K562 (cell line): ENCODE results near the gene FKRP. TPM values are rescaled to one million over a fixed set of nuclear protein-coding genes. Genes with fewer than 3 reads are reported as not detected.
A peak's percentile ranks its signal among the peaks of the same experiment; 100 is the strongest.

Experiments
- AFF4 ChIP-seq: sonication (generic); formaldehyde crosslinking; IDR thresholded peaks from 2 replicates; pipeline ENCODE4 v1.8.0; 2023; ENCODE audit warnings: mild to moderate bottlenecking, missing genetic modification reagents
- ARID2 ChIP-seq: fragments of 450-650 bp; IDR thresholded peaks from 2 replicates; pipeline ENCODE4 v1.6.1; 2017; ENCODE audit warnings: antibody characterized with exemption, mild to moderate bottlenecking
- ATF7 ChIP-seq: fragments of 450-650 bp; IDR thresholded peaks from 2 replicates; pipeline ENCODE4 v1.7.1; 2014; ENCODE audit warnings: mild to moderate bottlenecking, moderate library complexity
- BHLHE40 ChIP-seq: IDR thresholded peaks from 2 replicates; pipeline ENCODE4 v1.6.1; 2011; ENCODE audit warnings: low read length, improper control_type of control experiment
- CCAR2 ChIP-seq: fragments of 200-400 bp; formaldehyde crosslinking; IDR thresholded peaks from 2 replicates; pipeline ENCODE4 v1.6.1; 2017; ENCODE audit warnings: mild to moderate bottlenecking, low read depth, low read length
- EP400 ChIP-seq: fragments of 450-650 bp; IDR thresholded peaks from 2 replicates; pipeline ENCODE4 v1.6.1; 2017; ENCODE audit warnings: antibody characterized with exemption, mild to moderate bottlenecking, moderate library complexity
- FOXJ2 ChIP-seq: fragments of 200-800 bp; sonication (Bioruptor generic); IDR thresholded peaks from 2 replicates; pipeline ENCODE4 v1.6.1; 2016; ENCODE audit warnings: missing genetic modification characterization, missing compliant biosample characterization
- GTF3C2 ChIP-seq: IDR thresholded peaks from 3 replicates; pipeline ENCODE4 v1.6.1; 2011; ENCODE audit warnings: borderline replicate concordance, mild to moderate bottlenecking, moderate library complexity; ENCODE audit not compliant: insufficient read length; ENCODE audit errors: extremely low read depth
- MAFF ChIP-seq: IDR thresholded peaks from 2 replicates; pipeline ENCODE4 v1.6.1; 2012; ENCODE audit warnings: low read length, improper control_type of control experiment
- MAZ ChIP-seq, 2 experiments: fragments of 450-650 bp in 1 of 2; sonication (generic) in 1 of 2; formaldehyde crosslinking; IDR thresholded peaks in 1 of 2; conservative IDR thresholded peaks in 1 of 2; 2 replicates each; pipeline versions ENCODE4 v1.4.0 to v1.5.0; 2020; ENCODE audit warnings: mild to moderate bottlenecking in 1 of 2, missing genetic modification reagents in 1 of 2
- NR2C2 ChIP-seq, 2 experiments: fragments of 200-800 bp in 1 of 2; sonication (Bioruptor generic) in 1 of 2; sonication (generic) in 1 of 2; formaldehyde crosslinking in 1 of 2; IDR thresholded peaks; 2 replicates each; pipeline versions ENCODE4 v1.6.1 to v1.8.0; 2016 to 2022; ENCODE audit warnings: mild to moderate bottlenecking in 1 of 2, missing compliant biosample characterization in 1 of 2, missing genetic modification characterization in 1 of 2, missing genetic modification reagents in 1 of 2
- PYGO2 ChIP-seq: fragments of 450-650 bp; IDR thresholded peaks from 2 replicates; pipeline ENCODE4 v1.6.1; 2016; ENCODE audit warnings: mild to moderate bottlenecking, missing genetic modification characterization, moderate library complexity, missing compliant biosample characterization
- RUNX1 ChIP-seq: sonication (generic); IDR thresholded peaks from 2 replicates; pipeline ENCODE4 v1.6.1; 2016; ENCODE audit warnings: antibody characterized with exemption, low read depth
- TAF1 ChIP-seq: IDR thresholded peaks from 2 replicates; pipeline ENCODE4 v1.6.1; 2011; ENCODE audit warnings: mild to moderate bottlenecking, low read length, moderate library complexity; ENCODE audit not compliant: insufficient read depth, control insufficient read depth, severe bottlenecking; ENCODE audit errors: extremely low read depth
- TCF15 ChIP-seq: fragments of 250-450 bp; sonication (Bioruptor Pico); IDR thresholded peaks from 2 replicates; pipeline ENCODE4 v1.8.0; 2022; ENCODE audit warnings: moderate library complexity, mild to moderate bottlenecking, inconsistent platforms
- XRCC4 ChIP-seq: IDR thresholded peaks from one replicate; pipeline ENCODE4 v1.6.1; 2011; ENCODE audit not compliant: insufficient read depth, insufficient read length; ENCODE audit errors: extremely low read depth
- ZNF41 ChIP-seq: fragments of 250-450 bp; sonication (Bioruptor Pico); conservative IDR thresholded peaks from 2 replicates; pipeline ENCODE4 v1.4.0; 2020; ENCODE audit warnings: mild to moderate bottlenecking
- polyA plus RNA-seq, 8 experiments: library from polyadenylated mRNA; depleted of rRNA in 4 of 8; stranded (reverse) in 5 of 8; unstranded in 3 of 8; fragments of >200 nt; fragmentation: Nextera tagmentation in 2 of 8; fragmentation: Illumina TruSeq in 1 of 8; extraction: Ambion mirVana in 2 of 8; extraction: Trizol in 1 of 8; gene quantifications; 2 replicates each; pipeline versions ENCODE4 v1.2.1 to v1.2.3, GENCODE V29; 2011 to 2014; ENCODE audit warnings: inconsistent platforms in 1 of 8, missing spikeins in 1 of 8
- total RNA-seq, 7 experiments: library from RNA; depleted of rRNA in 6 of 7; stranded (reverse); fragments of >200 nt in 6 of 7; fragmentation: Illumina TruSeq in 2 of 7; extraction: Trizol in 2 of 7; gene quantifications; 2 replicates each; pipeline versions ENCODE4 v1.2.1 to v1.2.3, GENCODE V29; 2011 to 2021; ENCODE audit warnings: low replicate concordance in 1 of 7
- TF ChIP-seq, protein P1 (sequence below): fragments of 200-800 bp; sonication (Bioruptor generic); IDR thresholded peaks from 2 replicates; pipeline ENCODE4 v1.6.1; 2017; ENCODE audit warnings: missing genetic modification characterization, missing compliant biosample characterization

Gene FKRP
- total and polyA plus RNA-seq, 9 of the 15 experiments (the other 6 are each of a cell fraction or from before 2014, with no cell fraction given), result 0.68 to 16.1 (median 6.5) TPM

GRCh38 chr19:46713781-46714443 is 31.9 kb upstream of the FKRP start (continued):
- peak in 1 of 2 experiments; percentile 69; a peak in 2 of 4 replicates for TF ChIP-seq MAZ (CRISPR knock-in tag; conservative IDR thresholded peaks at IDR 0.05 in 1 of 2, IDR thresholded peaks at IDR 0.05 in 1 of 2)
- TF ChIP-seq NR2C2 (CRISPR knock-in tag; IDR thresholded peaks at IDR 0.05), result no peak
- TF ChIP-seq NR2C2 (tag; IDR thresholded peaks at IDR 0.05), result peak; percentile 74; the same call in 1 of the 2 replicates
- TF ChIP-seq ARID2, result no peak
- peak; percentile 8; the same call in 1 of the 2 replicates for TF ChIP-seq EP400
- TF ChIP-seq ZNF41 (CRISPR knock-in tag), result no peak
- no peak for TF ChIP-seq TCF15 (CRISPR knock-in tag)
- TF ChIP-seq GTF3C2, result peak; percentile 63
- TF ChIP-seq, protein P1, sequence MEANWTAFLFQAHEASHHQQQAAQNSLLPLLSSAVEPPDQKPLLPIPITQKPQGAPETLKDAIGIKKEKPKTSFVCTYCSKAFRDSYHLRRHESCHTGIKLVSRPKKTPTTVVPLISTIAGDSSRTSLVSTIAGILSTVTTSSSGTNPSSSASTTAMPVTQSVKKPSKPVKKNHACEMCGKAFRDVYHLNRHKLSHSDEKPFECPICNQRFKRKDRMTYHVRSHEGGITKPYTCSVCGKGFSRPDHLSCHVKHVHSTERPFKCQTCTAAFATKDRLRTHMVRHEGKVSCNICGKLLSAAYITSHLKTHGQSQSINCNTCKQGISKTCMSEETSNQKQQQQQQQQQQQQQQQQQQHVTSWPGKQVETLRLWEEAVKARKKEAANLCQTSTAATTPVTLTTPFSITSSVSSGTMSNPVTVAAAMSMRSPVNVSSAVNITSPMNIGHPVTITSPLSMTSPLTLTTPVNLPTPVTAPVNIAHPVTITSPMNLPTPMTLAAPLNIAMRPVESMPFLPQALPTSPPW (CRISPR knock-in tag), result peak; percentile 97
- peak; percentile 35 for TF ChIP-seq TAF1
- TF ChIP-seq ATF7, result no peak
- TF ChIP-seq XRCC4, result no peak
- TF ChIP-seq CCAR2, result no peak
- no peak for TF ChIP-seq MAFF
- TF ChIP-seq FOXJ2 (tag), result peak; percentile 57; the same call in 1 of the 2 replicates
- TF ChIP-seq RUNX1, result no peak
- peak; percentile 36; the same call in 1 of the 2 replicates for TF ChIP-seq BHLHE40
- TF ChIP-seq AFF4 (CRISPR knock-in tag), result no peak
- TF ChIP-seq PYGO2 (tag), result no peak
